MM.1S (cell line): ENCODE results near the gene SFT2D3.

Source experiments
- DNase-seq: peaks from one replicate; pipeline ENCODE4 v3.0.0-alpha.2; 2015
- H2AFZ ChIP-seq: fragments of 300-600 bp; sonication (generic); 2 replicates; pipeline ENCODE4 v1.6.0; 2016; ENCODE audit warnings: antibody characterized with exemption, low read length
- H3F3A ChIP-seq: fragments of 300-600 bp; sonication (generic); 2 replicates; pipeline ENCODE4 v1.6.1; 2016; ENCODE audit warnings: mild to moderate bottlenecking, antibody characterized with exemption, low read length, moderate library complexity, mixed read lengths; ENCODE audit not compliant: insufficient read depth
- H3K27ac ChIP-seq: fragments of 300-600 bp; sonication (generic); 2 replicates; pipeline ENCODE4 v1.5.1; 2016; ENCODE audit warnings: mild to moderate bottlenecking, low read length
- H3K27me3 ChIP-seq: fragments of 300-600 bp; sonication (generic); replicated peaks from 2 replicates; pipeline ENCODE4 v1.6.0; 2016; ENCODE audit warnings: low read length; ENCODE audit not compliant: insufficient read depth
- H3K36me3 ChIP-seq: fragments of 300-600 bp; sonication (generic); replicated peaks from 2 replicates; pipeline ENCODE4 v1.6.1; 2016; ENCODE audit warnings: mild to moderate bottlenecking, low read length, mixed read lengths; ENCODE audit not compliant: insufficient read depth
- H3K4me1 ChIP-seq: fragments of 300-600 bp; sonication (generic); 2 replicates; pipeline ENCODE4 v1.6.1; 2016; ENCODE audit warnings: low read length, mixed read lengths
- H3K4me2 ChIP-seq: fragments of 300-600 bp; sonication (generic); 2 replicates; pipeline ENCODE4 v1.6.0; 2016; ENCODE audit warnings: low read depth, low read length
- H3K4me3 ChIP-seq: fragments of 300-600 bp; sonication (generic); 2 replicates; pipeline ENCODE4 v1.5.1; 2016; ENCODE audit warnings: low read length, mixed read lengths
- H3K79me2 ChIP-seq: fragments of 300-600 bp; sonication (generic); 2 replicates; pipeline ENCODE4 v1.6.1; 2016; ENCODE audit warnings: mixed run types, low read length, mixed read lengths
- H3K9ac ChIP-seq: fragments of 300-600 bp; sonication (generic); 2 replicates; pipeline ENCODE4 v1.6.1; 2016; ENCODE audit warnings: low read length, mixed read lengths
- H3K9me2 ChIP-seq: fragments of 300-600 bp; sonication (generic); replicated peaks from 2 replicates; pipeline ENCODE4 v1.6.1; 2016; ENCODE audit warnings: mild to moderate bottlenecking, low read length, mixed read lengths; ENCODE audit not compliant: insufficient read depth
- H3K9me3 ChIP-seq: fragments of 300-600 bp; sonication (generic); replicated peaks from 2 replicates; pipeline ENCODE4 v1.6.1; 2016; ENCODE audit warnings: mild to moderate bottlenecking, low read length, mixed read lengths; ENCODE audit not compliant: insufficient read depth
- H4K20me1 ChIP-seq: fragments of 300-600 bp; sonication (generic); 2 replicates; pipeline ENCODE4 v1.6.1; 2016; ENCODE audit warnings: mild to moderate bottlenecking, low read length, moderate library complexity, mixed read lengths; ENCODE audit not compliant: insufficient read depth
- CTCF ChIP-seq: fragments of 300-600 bp; sonication (generic); IDR thresholded peaks from 2 replicates; pipeline ENCODE4 v1.5.1; 2016; ENCODE audit warnings: antibody characterized with exemption, low read length, mixed read lengths
- EZH2 ChIP-seq: fragments of 300-600 bp; sonication (generic); optimal IDR thresholded peaks from 2 replicates; pipeline ENCODE3; 2017; ENCODE audit warnings: low read depth, mild to moderate bottlenecking, antibody characterized with exemption, low read length, mixed read lengths
- EZH2phosphoT487 ChIP-seq: fragments of 300-600 bp; sonication (generic); IDR thresholded peaks from 2 replicates; pipeline ENCODE4 v1.6.1; 2018; ENCODE audit warnings: antibody characterized with exemption, low read length

SFT2D3 gene

GRCh38 chr2:127673291-127674069, 27.8 kb upstream of the SFT2D3 start:
- TF ChIP-seq EZH2 (no peak), CTCF (no peak), EZH2phosphoT487 (no peak)
- Histone ChIP-seq H3K9me2 (no peaks in the 10 kb centered on the region), H3K4me2 (no peak overlapping the region), H3K79me2 (no peaks in the 10 kb centered on the region), H3F3A (no peaks in the 10 kb centered on the region), H3K9me3 (no peaks in the 10 kb centered on the region), H3K4me1 (no peaks in the 10 kb centered on the region), H2AFZ (no peak overlapping the region), H3K36me3 (no peaks in the 10 kb centered on the region), H3K4me3 (no peak overlapping the region), H3K9ac (no peak overlapping the region), H4K20me1 (no peaks in the 10 kb centered on the region), H3K27me3 (peaks cover 43% of the 10 kb centered on the region), H3K27ac (no peak overlapping the region)
- DNase-seq: no peak

GRCh38 chr2:127674241-127675209, 26.8 kb upstream of the SFT2D3 start:
- no peaks in the 10 kb centered on the region for H3K36me3 ChIP-seq
- H3K27ac ChIP-seq: no peak overlapping the region
- no peaks in the 10 kb centered on the region for H3K4me1 ChIP-seq
- H3K9me3 ChIP-seq: no peaks in the 10 kb centered on the region
- H3K79me2 ChIP-seq: no peaks in the 10 kb centered on the region
- H3F3A ChIP-seq: no peaks in the 10 kb centered on the region
- H3K4me3 ChIP-seq: no peak overlapping the region
- no peak overlapping the region for H2AFZ ChIP-seq
- TF ChIP-seq EZH2 (no peak), CTCF (no peak), EZH2phosphoT487 (no peak)
- no peaks in the 10 kb centered on the region for H4K20me1 ChIP-seq
- H3K9ac ChIP-seq: no peak overlapping the region
- no peak overlapping the region for H3K4me2 ChIP-seq
- H3K9me2 ChIP-seq: no peaks in the 10 kb centered on the region
- no peak for DNase-seq
- peaks cover 43% of the 10 kb centered on the region for H3K27me3 ChIP-seq

GRCh38 chr2:127675331-127676261, 25.7 kb upstream of the SFT2D3 start, which contains the start of gene LIMS2:
Gene LIMS2, minus strand, starts transcription at chr2:127675530. Its CDS starts 506 bp downstream, at chr2:127675024.
- H3K79me2 ChIP-seq: no peaks in the 10 kb centered on the region
- peaks cover 43% of the 10 kb centered on the region for H3K27me3 ChIP-seq
- no peak for TF ChIP-seq EZH2phosphoT487
- TF ChIP-seq CTCF: no peak
- no peaks in the 10 kb centered on the region for H3F3A ChIP-seq
- no peak within 1 kb of the TSS for H3K4me2 ChIP-seq
- no peaks in the 10 kb centered on the region for H3K4me1 ChIP-seq
- no peaks in the 10 kb centered on the region for H4K20me1 ChIP-seq
- no peaks in the 10 kb centered on the region for H3K9me2 ChIP-seq
- no peak within 1 kb of the TSS for H3K27ac ChIP-seq
- no peaks in the 10 kb centered on the region for H3K36me3 ChIP-seq
- no peak within 1 kb of the TSS for H2AFZ ChIP-seq
- H3K9ac ChIP-seq: no peak within 1 kb of the TSS
- no peak within 1 kb of the TSS for H3K4me3 ChIP-seq
- DNase-seq: no peak
- no peaks in the 10 kb centered on the region for H3K9me3 ChIP-seq
